A549 (cell line): ENCODE data around the gene ZNF576. TPM values are rescaled to one million over a fixed set of nuclear protein-coding genes. Genes with fewer than 3 reads are reported as not detected.
"Not testable (repeated sequence)": the region's sequence is repeated elsewhere in the genome, so short reads cannot be mapped to it uniquely, and the experiment has no call there.

ENCODE experiments used
- ATAC-seq, 2 experiments: fragments of 200-7000 bp in 1 of 2; fragments of >200 bp in 1 of 2; cut with Nextera tagmentation in 1 of 2; cut with Tn5 transposase in 1 of 2; 3 replicates each; pipeline versions ENCODE4 v1.8.0 to v1.9.1; 2018 to 2020; ENCODE audit warnings: mild to moderate bottlenecking in 1 of 2, moderate library complexity in 1 of 2
- CTCF ChIA-PET: fragments of 300-600 bp; sonication (Branson Sonifier 250); formaldehyde crosslinking; extraction: SDS; loops from one replicate; lab custom pipeline; 2021; ENCODE audit warnings: antibody characterized with exemption, inconsistent platforms; lab: Yijun Ruan, JAX
- POLR2A ChIA-PET: fragments of 350-600 bp; formaldehyde crosslinking; extraction: SDS; loops from one replicate; lab custom pipeline; 2021; ENCODE audit warnings: antibody characterized with exemption, inconsistent platforms; lab: Yijun Ruan, JAX
- DNase-seq, 2 experiments: peaks; one replicate each; pipeline versions ENCODE4 v3.0.0 to v3.0.0-alpha.2; 2011 to 2016; ENCODE audit warnings: low read depth in 1 of 2, low spot score in 1 of 2
- FAIRE-seq: peaks from 2 replicates; lab custom pipeline; 2011; peaks lifted over from hg19 to GRCh38; lab: Jason Lieb, UNC
- H3K27ac ChIP-seq, 2 experiments: fragments of >200 bp; sonication (Bioruptor Twin); formaldehyde crosslinking; 3 replicates each; pipeline ENCODE4 v1.5.1; 2016 to 2017
- H3K4me1 ChIP-seq: fragments of >200 bp; sonication (Bioruptor Twin); formaldehyde crosslinking; 3 replicates; pipeline ENCODE4 v1.6.1; 2016
- H3K4me2 ChIP-seq: fragments of >200 bp; sonication (Bioruptor Twin); formaldehyde crosslinking; 3 replicates; pipeline ENCODE4 v1.6.1; 2016
- H3K4me3 ChIP-seq: fragments of >200 bp; sonication (Bioruptor Twin); formaldehyde crosslinking; 3 replicates; pipeline ENCODE4 v1.5.1; 2016
- H3K9me3 ChIP-seq: fragments of >200 bp; sonication (Bioruptor Twin); formaldehyde crosslinking; 3 replicates; pipeline ENCODE4 v1.6.1; 2016
- CHD2 ChIP-seq: fragments of 150-350 bp; IDR thresholded peaks from 2 replicates; pipeline ENCODE4 v1.6.1; 2014; ENCODE audit warnings: low read length; ENCODE audit not compliant: partially characterized antibody
- CHD4 ChIP-seq: fragments of 200-600 bp; sonication (generic); IDR thresholded peaks from 2 replicates; pipeline ENCODE4 v1.6.1; 2016; ENCODE audit warnings: antibody characterized with exemption, mild to moderate bottlenecking, borderline replicate concordance
- EHF ChIP-seq: fragments of 250-450 bp; sonication (Bioruptor Pico); IDR thresholded peaks from 2 replicates; pipeline ENCODE4 v1.5.0; 2020; ENCODE audit warnings: mild to moderate bottlenecking
- EHMT2 ChIP-seq: fragments of 200-600 bp; sonication (generic); IDR thresholded peaks from 2 replicates; pipeline ENCODE4 v1.6.1; 2016; ENCODE audit warnings: antibody characterized with exemption, low read depth, mild to moderate bottlenecking, moderate library complexity
- EP300 ChIP-seq, 2 experiments: fragments of >200 bp; sonication (Bioruptor Twin); formaldehyde crosslinking; IDR thresholded peaks; 2 replicates in 1 of 2; 3 replicates in 1 of 2; pipeline ENCODE4 v1.6.1; 2016 to 2017
- ESRRA ChIP-seq: fragments of 150-350 bp; IDR thresholded peaks from 2 replicates; pipeline ENCODE4 v1.6.1; 2014; ENCODE audit warnings: mild to moderate bottlenecking, low read length, borderline replicate concordance
- GATA3 ChIP-seq: IDR thresholded peaks from 2 replicates; pipeline ENCODE4 v1.6.1; 2012; ENCODE audit warnings: borderline replicate concordance
- HEYL ChIP-seq: fragments of 250-450 bp; sonication (Bioruptor Pico); IDR thresholded peaks from 2 replicates; pipeline ENCODE4 v1.8.0; 2021; ENCODE audit warnings: mild to moderate bottlenecking, moderate library complexity
- MAX ChIP-seq: IDR thresholded peaks from 2 replicates; pipeline ENCODE4 v1.6.1; 2012
- MAZ ChIP-seq: fragments of 150-350 bp; IDR thresholded peaks from 2 replicates; pipeline ENCODE4 v1.6.1; 2014; ENCODE audit warnings: antibody characterized with exemption, low read depth, low read length, borderline replicate concordance
- MYC ChIP-seq: IDR thresholded peaks from 2 replicates; pipeline ENCODE4 v1.6.1; 2012; ENCODE audit warnings: mild to moderate bottlenecking, inconsistent platforms, low read length, improper control_type of control experiment, borderline replicate concordance
- NPAS2 ChIP-seq: fragments of 250-450 bp; sonication (Bioruptor Pico); IDR thresholded peaks from 2 replicates; pipeline ENCODE4 v1.8.0; 2022; ENCODE audit warnings: mild to moderate bottlenecking, moderate library complexity, borderline replicate concordance
- NR3C1 ChIP-seq: fragments of >200 bp; sonication (Bioruptor Twin); formaldehyde crosslinking; IDR thresholded peaks from 3 replicates; pipeline ENCODE4 v1.6.1; 2017
- PHF8 ChIP-seq: fragments of 200-600 bp; sonication (generic); IDR thresholded peaks from 2 replicates; pipeline ENCODE4 v1.6.1; 2016; ENCODE audit warnings: low read depth, mild to moderate bottlenecking, antibody characterized with exemption, moderate library complexity, borderline replicate concordance
- RARB ChIP-seq: fragments of 250-450 bp; sonication (Bioruptor Pico); IDR thresholded peaks from 2 replicates; pipeline ENCODE4 v1.8.0; 2021; ENCODE audit warnings: mild to moderate bottlenecking, moderate library complexity
- REST ChIP-seq: fragments of 200-600 bp; sonication (generic); IDR thresholded peaks from 2 replicates; pipeline ENCODE4 v1.6.1; 2016; ENCODE audit warnings: antibody characterized with exemption, mild to moderate bottlenecking, moderate library complexity
- SMC3 ChIP-seq: fragments of >200 bp; sonication (Bioruptor Twin); formaldehyde crosslinking; IDR thresholded peaks from 3 replicates; pipeline ENCODE4 v1.6.1; 2018; ENCODE audit warnings: inconsistent platforms
- ZC3H11A ChIP-seq: fragments of 450-650 bp; IDR thresholded peaks from 2 replicates; pipeline ENCODE4 v1.6.1; 2014; ENCODE audit warnings: antibody characterized with exemption, mild to moderate bottlenecking
- ZNF302 ChIP-seq: fragments of 250-450 bp; sonication (Bioruptor Pico); IDR thresholded peaks from 2 replicates; pipeline ENCODE4 v1.9.0; 2021; ENCODE audit warnings: inconsistent platforms, mild to moderate bottlenecking, moderate library complexity
- WGBS: methylation state at CpG from one replicate; pipeline ENCODE4 v1.1.6; 2017; ENCODE audit errors: missing lambda C conversion rate; 5-methylcytosine and 5-hydroxymethylcytosine counted together
- polyA plus RNA-seq, 4 experiments: library from polyadenylated mRNA; depleted of rRNA in 3 of 4; stranded (reverse); fragments of >200 nt; fragmentation: RNase III in 1 of 4; extraction: RNeasy Plus Mini Kit Qiagen cat#74134 plus additional on column Dnase treatment in 1 of 4; gene quantifications; 2 replicates in 3 of 4; 3 replicates in 1 of 4; pipeline ENCODE4 v1.2.3, GENCODE V29; 2011 to 2017
- TF ChIP-seq, protein P1 (sequence below): IDR thresholded peaks from 2 replicates; pipeline ENCODE4 v1.6.1; 2012
- TF ChIP-seq, protein P2 (sequence below): fragments of 250-450 bp; sonication (Bioruptor Pico); IDR thresholded peaks from 2 replicates; pipeline ENCODE4 v1.5.0; 2021; ENCODE audit warnings: mild to moderate bottlenecking, moderate library complexity, borderline replicate concordance

The ZNF576 gene
- polyA plus RNA-seq, 2 of the 4 experiments (the other 2 are of a cell fraction): 10.6 to 16.5 TPM

DNA sequence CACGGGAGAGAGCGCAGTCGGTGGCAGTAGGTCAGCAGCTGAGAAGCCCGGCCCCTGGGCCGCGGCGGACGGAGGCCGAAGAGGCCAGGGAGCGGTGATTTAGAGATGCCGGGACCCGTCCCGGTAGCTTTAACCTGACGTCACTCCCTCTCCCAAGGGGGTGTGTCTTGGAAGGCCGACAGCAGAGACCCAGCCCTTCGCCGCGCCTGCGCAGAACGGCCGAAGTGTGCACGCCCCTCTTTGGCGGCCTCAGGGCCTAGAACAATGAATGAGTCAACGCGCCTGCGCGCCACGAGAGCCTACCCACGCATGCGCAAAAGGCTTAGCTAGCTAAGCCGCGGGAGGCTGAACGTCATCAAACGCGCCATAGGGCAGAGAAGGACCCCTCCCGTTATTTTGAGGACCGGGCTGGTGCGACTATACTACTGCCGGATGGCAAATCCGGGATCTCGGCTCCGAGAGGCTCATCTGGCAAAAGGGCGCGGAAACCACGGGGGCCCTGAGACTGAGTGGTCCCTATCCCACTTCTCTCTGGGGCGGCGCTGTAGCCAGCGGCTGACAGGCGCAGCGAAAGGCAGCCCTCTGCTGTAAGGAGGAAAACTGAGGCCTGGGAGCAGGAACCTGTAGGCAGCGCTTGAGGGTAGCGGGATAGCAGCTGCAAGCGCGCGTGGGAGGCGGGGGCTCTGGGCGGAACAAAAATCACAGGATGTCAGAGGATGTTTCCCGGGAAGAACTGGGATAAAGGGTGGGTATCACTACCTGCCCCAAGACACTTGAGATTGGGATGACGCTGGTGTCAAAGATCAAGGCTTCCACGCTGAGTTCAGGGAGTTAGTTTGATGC, at the start of gene ZNF576, which contains the start of gene IRGQ (continued):
- peak; percentile 73; the same call in 1 of the 2 replicates for TF ChIP-seq PHF8
- TF ChIP-seq, protein P1, sequence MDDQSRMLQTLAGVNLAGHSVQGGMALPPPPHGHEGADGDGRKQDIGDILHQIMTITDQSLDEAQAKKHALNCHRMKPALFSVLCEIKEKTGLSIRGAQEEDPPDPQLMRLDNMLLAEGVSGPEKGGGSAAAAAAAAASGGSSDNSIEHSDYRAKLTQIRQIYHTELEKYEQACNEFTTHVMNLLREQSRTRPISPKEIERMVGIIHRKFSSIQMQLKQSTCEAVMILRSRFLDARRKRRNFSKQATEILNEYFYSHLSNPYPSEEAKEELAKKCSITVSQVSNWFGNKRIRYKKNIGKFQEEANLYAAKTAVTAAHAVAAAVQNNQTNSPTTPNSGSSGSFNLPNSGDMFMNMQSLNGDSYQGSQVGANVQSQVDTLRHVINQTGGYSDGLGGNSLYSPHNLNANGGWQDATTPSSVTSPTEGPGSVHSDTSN: no peak; the same call in 1 of the 2 replicates
- no peak for TF ChIP-seq HEYL (CRISPR knock-in tag)
- TF ChIP-seq SMC3: peak; percentile 39; the same call in 1 of the 3 replicates
- TF ChIP-seq EHMT2: no peak
- TF ChIP-seq, protein P2, sequence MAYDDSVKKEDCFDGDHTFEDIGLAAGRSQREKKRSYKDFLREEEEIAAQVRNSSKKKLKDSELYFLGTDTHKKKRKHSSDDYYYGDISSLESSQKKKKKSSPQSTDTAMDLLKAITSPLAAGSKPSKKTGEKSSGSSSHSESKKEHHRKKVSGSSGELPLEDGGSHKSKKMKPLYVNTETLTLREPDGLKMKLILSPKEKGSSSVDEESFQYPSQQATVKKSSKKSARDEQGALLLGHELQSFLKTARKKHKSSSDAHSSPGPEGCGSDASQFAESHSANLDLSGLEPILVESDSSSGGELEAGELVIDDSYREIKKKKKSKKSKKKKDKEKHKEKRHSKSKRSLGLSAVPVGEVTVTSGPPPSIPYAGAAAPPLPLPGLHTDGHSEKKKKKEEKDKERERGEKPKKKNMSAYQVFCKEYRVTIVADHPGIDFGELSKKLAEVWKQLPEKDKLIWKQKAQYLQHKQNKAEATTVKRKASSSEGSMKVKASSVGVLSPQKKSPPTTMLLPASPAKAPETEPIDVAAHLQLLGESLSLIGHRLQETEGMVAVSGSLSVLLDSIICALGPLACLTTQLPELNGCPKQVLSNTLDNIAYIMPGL: no peak

GRCh38 chr19:43547926-43548325, 48.5 kb upstream of the ZNF576 start:
- H3K4me3 ChIP-seq, H3K4me1 ChIP-seq, FAIRE-seq, DNase-seq, H3K9me3 ChIP-seq, H3K4me2 ChIP-seq, H3K27ac ChIP-seq, ATAC-seq, POLR2A ChIA-PET: not testable (repeated sequence)
- CTCF ChIA-PET: interaction anchor here (1.4 kb wide), 1 partner anchor 12 kb away, joined by 3 read pairs; no protein-coding TSS in a partner anchor
- WGBS: 72% methylated on average over 4 of the region's 24 CpGs

DNA sequence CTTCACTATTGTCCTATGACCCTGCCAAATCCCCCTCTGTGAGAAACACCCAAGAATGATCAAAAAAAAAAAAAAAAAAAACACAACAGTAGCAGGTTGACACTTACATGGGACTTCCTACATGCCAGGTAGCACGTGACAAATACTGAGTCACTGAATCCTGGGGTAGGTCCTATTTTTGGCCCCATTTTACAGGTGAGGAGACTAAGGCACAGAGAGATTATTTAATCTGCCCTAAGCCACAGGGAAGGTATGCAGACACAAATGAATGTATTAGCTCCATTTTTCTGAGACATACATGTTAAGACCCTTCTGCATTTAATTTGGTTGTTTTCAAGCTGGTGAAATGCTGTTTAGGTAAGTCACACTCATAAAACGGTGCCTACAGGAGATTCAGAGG, 47.7 kb upstream of the ZNF576 start:
- H3K9me3 ChIP-seq: no peaks in the 10 kb centered on the region
- no peak overlapping the region for H3K4me2 ChIP-seq
- DNase-seq: no peak
- no peaks in the 10 kb centered on the region for H3K4me1 ChIP-seq
- H3K4me3 ChIP-seq: no peak overlapping the region
- ATAC-seq: no peak
- 84% methylated on average over 2 of the region's 2 CpGs for WGBS
- ChIA-PET POLR2A (no interaction called here), CTCF (no interaction called here)
- H3K27ac ChIP-seq: no peak overlapping the region
- no peak for TF ChIP-seq RARB (CRISPR knock-in tag)
- no peak for TF ChIP-seq ESRRA
- no peak for TF ChIP-seq EHMT2
- no peak for TF ChIP-seq EHF (CRISPR knock-in tag)
- no peak for TF ChIP-seq CHD4
- TF ChIP-seq, protein P2: no peak
- TF ChIP-seq ZC3H11A: no peak
- no peak for TF ChIP-seq EP300 (IDR thresholded peaks at IDR 0.05)
- no peak for TF ChIP-seq NPAS2 (CRISPR knock-in tag)
- TF ChIP-seq CHD2: no peak
- TF ChIP-seq MYC: no peak
- TF ChIP-seq PHF8: no peak
- TF ChIP-seq MAX: no peak
- TF ChIP-seq ZNF302 (CRISPR knock-in tag): no peak
- no peak for TF ChIP-seq NR3C1
- no peak for TF ChIP-seq REST
- TF ChIP-seq MAZ: no peak
- TF ChIP-seq GATA3: no peak
- FAIRE-seq: no peak
